HepG2 (cell line): ENCODE measurements around the gene HOXA7. TPM values are rescaled to one million over a fixed set of nuclear protein-coding genes. Genes with fewer than 3 reads are reported as not detected.

Source experiments
- ARHGAP35 ChIP-seq: sonication (generic); formaldehyde crosslinking; IDR thresholded peaks from 2 replicates; pipeline ENCODE4 v1.9.0; 2022; ENCODE audit warnings: mild to moderate bottlenecking, inconsistent platforms, moderate library complexity, missing genetic modification reagents, borderline replicate concordance
- CAMTA2 ChIP-seq: sonication (generic); formaldehyde crosslinking; IDR thresholded peaks from 2 replicates; pipeline ENCODE4 v1.4.0; 2020; ENCODE audit warnings: mild to moderate bottlenecking, missing genetic modification reagents, borderline replicate concordance
- SMAD1 ChIP-seq: sonication (generic); formaldehyde crosslinking; IDR thresholded peaks from 2 replicates; pipeline ENCODE4 v1.4.0; 2020; ENCODE audit warnings: missing genetic modification reagents, low read depth, mild to moderate bottlenecking, borderline replicate concordance
- ZNF101 ChIP-seq: sonication (generic); formaldehyde crosslinking; IDR thresholded peaks from 2 replicates; pipeline ENCODE4 v1.4.0; 2020; ENCODE audit warnings: mild to moderate bottlenecking, low read depth, missing genetic modification reagents, borderline replicate concordance
- ZNF318 ChIP-seq: sonication (generic); formaldehyde crosslinking; IDR thresholded peaks from 2 replicates; pipeline ENCODE4 v1.4.0; 2020; ENCODE audit warnings: mild to moderate bottlenecking, missing genetic modification reagents
- polyA plus RNA-seq, 8 experiments: library from polyadenylated mRNA; depleted of rRNA in 3 of 8; stranded (reverse) in 7 of 8; unstranded in 1 of 8; fragments of >200 nt; fragmentation: Illumina TruSeq in 4 of 8; extraction: Trizol in 4 of 8; gene quantifications; 2 replicates each; pipeline versions ENCODE4 v1.2.1 to v1.2.3, GENCODE V29; 2011 to 2016; ENCODE audit warnings: low read depth in 4 of 8, missing spikeins in 1 of 8, mixed read lengths in 1 of 8; ENCODE audit not compliant: insufficient read depth in 1 of 8
- total RNA-seq, 5 experiments: library from RNA; depleted of rRNA; stranded (reverse); fragments of >200 nt; fragmentation: Illumina TruSeq; extraction: Trizol; gene quantifications; 2 replicates each; pipeline ENCODE4 v1.2.3, GENCODE V29; 2016; ENCODE audit warnings: low read depth in 1 of 5

The HOXA7 gene
- total and polyA plus RNA-seq, 2 of the 13 experiments (the other 11 are each of a cell fraction or from before 2014, with no cell fraction given) = 0.05 TPM; not detected in 1

DNA sequence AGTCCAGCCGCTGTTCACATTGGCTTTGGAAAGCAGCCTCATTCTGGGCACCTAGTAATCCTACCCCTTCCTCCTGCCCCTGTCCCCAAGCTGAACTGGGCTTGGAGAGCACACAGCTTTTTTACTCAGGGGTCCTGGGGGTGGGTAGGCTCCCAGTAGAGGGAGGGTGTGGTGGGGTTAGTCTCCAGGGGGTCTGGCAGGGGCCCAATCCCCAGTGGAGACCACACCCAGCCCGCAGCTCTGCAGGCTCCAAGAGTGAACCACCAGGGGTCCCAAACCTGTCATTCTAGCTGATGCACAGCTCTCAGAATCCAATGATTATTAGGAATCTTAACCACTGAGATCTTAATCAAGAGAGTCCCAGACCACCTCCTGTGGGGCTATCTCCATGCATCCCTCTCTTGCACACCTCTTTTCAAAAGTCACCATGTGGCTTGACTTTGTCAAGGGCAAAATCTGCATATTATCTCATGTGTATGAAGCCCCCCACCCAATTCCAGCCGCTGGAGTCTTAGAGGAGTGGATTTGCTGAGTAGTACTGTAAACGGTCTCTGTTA lies 25.9 kb upstream of the HOXA7 start (continued):
- TF ChIP-seq ZNF318 (no peak), CAMTA2 (CRISPR knock-in tag) (no peak), ZNF101 (CRISPR knock-in tag) (no peak), SMAD1 (no peak), ARHGAP35 (CRISPR knock-in tag) (no peak)
